GM18505 (cell line): ENCODE measurements around the gene LIN52.

Experiments used
- ATAC-seq: cut with Tn5 transposase; IDR thresholded peaks from one replicate; pipeline ENCODE4 v1.9.1; 2021; ENCODE audit not compliant: unreplicated experiment
- POLR2A ChIP-seq: IDR thresholded peaks from 4 replicates; pipeline ENCODE4 v1.6.1; 2011; ENCODE audit warnings: borderline replicate concordance; ENCODE audit not compliant: insufficient read depth, insufficient read length; ENCODE audit errors: extremely low read depth

Gene LIN52

GRCh38 chr14:74242021-74242779 is 157.4 kb downstream of the LIN52 start:
- no peak for TF ChIP-seq POLR2A
- ATAC-seq = no peak

GRCh38 chr14:74242780-74243042 is 158.0 kb downstream of the LIN52 start:
- no peak for ATAC-seq

GRCh38 chr14:74243051-74243450 is 158.3 kb downstream of the LIN52 start:
- TF ChIP-seq POLR2A = no peak

More at GRCh38 chr14:74242780-74243042, 158.0 kb downstream of the LIN52 start:
- TF ChIP-seq POLR2A = no peak

GRCh38 chr14:74244115-74244514 is 159.4 kb downstream of the LIN52 start:
- no peak for ATAC-seq
- TF ChIP-seq POLR2A = no peak

More at GRCh38 chr14:74243051-74243450, 158.3 kb downstream of the LIN52 start:
- no peak for ATAC-seq

GRCh38 chr14:74245292-74245691 is 160.5 kb downstream of the LIN52 start:
- no peak for TF ChIP-seq POLR2A
- no peak for ATAC-seq

- ATAC-seq = no peak
- no peak for TF ChIP-seq POLR2A
Observed at GRCh38 chr14:74246542-74246941, 161.8 kb downstream of the LIN52 start.

- TF ChIP-seq POLR2A = no peak
- no peak for ATAC-seq
Observed at GRCh38 chr14:74248017-74248416, 163.3 kb downstream of the LIN52 start.

GRCh38 chr14:74249433-74250375 is 164.9 kb downstream of the LIN52 start:
- no peak for TF ChIP-seq POLR2A
- no peak for ATAC-seq
